Measurements from ENCODE around the gene HYKK. TPM values are rescaled to one million over a fixed set of nuclear protein-coding genes. Genes with fewer than 3 reads are reported as not detected.

Gene HYKK
- total RNA-seq, 1 experiment from 2014 or later: 6.9 TPM

DNA sequence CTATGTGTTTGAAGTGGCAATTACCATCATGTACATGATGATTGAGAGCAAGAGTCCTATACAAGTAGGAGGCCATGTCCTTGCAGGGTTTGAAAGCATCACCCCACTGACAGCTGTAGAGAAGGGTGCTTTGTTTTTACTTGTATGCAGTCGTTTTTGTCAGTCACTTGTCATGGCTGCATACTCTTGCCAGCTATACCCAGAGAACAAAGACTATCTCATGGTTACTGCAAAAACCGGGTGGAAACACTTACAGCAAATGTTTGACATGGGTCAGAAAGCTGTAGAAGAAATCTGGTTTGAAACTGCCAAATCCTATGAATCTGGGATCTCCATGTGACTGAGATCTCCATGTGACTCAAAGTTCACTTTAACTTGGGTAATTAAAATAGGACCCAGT lies 26.0 kb downstream of the HYKK start:
- Histone ChIP-seq H3K27ac (no peak overlapping the region), H3K4me2 (no peak overlapping the region), H3K9me2 (ENCODE audit: insufficient read depth) (no peaks in the 10 kb centered on the region), H3K9me3 (ENCODE audit: insufficient read depth, low read depth) (no peaks in the 10 kb centered on the region), H3K4me3 (no peak overlapping the region), H3K36me3 (ENCODE audit: low read depth) (no peaks in the 10 kb centered on the region), H2AFZ (no peak overlapping the region), H3F3A (ENCODE audit: insufficient read depth, low read depth) (no peaks in the 10 kb centered on the region), H3K4me1 (replicated peaks; ENCODE audit: insufficient read depth) (no peaks in the 10 kb centered on the region), H3K27me3 (ENCODE audit: insufficient read depth, low read depth) (no peaks in the 10 kb centered on the region), H4K20me1 (ENCODE audit: insufficient read depth) (no peaks in the 10 kb centered on the region), H3K79me2 (ENCODE audit: low read depth) (no peaks in the 10 kb centered on the region)
- intact Hi-C loops (cut with micrococcal nuclease; ENCODE audit: unreplicated experiment): no loop called here
- no peak for DNase-seq
- no TSS peak for BruUV-seq (replicated peaks)
- POLR2A ChIA-PET (ENCODE audit: unreplicated experiment): no interaction called here
- TF ChIP-seq, protein P1, sequence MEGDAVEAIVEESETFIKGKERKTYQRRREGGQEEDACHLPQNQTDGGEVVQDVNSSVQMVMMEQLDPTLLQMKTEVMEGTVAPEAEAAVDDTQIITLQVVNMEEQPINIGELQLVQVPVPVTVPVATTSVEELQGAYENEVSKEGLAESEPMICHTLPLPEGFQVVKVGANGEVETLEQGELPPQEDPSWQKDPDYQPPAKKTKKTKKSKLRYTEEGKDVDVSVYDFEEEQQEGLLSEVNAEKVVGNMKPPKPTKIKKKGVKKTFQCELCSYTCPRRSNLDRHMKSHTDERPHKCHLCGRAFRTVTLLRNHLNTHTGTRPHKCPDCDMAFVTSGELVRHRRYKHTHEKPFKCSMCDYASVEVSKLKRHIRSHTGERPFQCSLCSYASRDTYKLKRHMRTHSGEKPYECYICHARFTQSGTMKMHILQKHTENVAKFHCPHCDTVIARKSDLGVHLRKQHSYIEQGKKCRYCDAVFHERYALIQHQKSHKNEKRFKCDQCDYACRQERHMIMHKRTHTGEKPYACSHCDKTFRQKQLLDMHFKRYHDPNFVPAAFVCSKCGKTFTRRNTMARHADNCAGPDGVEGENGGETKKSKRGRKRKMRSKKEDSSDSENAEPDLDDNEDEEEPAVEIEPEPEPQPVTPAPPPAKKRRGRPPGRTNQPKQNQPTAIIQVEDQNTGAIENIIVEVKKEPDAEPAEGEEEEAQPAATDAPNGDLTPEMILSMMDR (conservative IDR thresholded peaks at IDR 0.05): no peak
- no peak for TF ChIP-seq EZH2 (IDR thresholded peaks at IDR 0.05; ENCODE audit: low read depth)
- CTCF ChIA-PET: no interaction called here

DNA sequence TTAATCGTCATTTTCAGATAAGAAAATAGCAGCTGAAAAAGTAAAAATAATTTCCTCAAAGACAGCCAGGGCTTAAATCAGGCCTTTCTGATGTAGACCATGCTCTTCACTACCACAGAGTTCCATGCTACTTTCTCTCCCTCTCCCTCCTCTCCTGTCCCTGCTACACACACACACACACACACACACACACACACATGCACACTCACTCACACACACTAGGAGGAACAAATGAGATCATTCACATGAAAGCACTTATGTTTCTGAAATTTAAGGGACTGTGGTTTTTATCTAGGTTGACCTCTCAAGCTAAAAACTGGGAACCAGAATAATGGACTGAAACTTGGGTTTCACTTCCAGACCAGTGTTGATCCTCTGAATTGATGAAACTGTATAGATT lies 28.8 kb downstream of the HYKK start:
- no TSS peak for BruUV-seq (replicated peaks)

DNA sequence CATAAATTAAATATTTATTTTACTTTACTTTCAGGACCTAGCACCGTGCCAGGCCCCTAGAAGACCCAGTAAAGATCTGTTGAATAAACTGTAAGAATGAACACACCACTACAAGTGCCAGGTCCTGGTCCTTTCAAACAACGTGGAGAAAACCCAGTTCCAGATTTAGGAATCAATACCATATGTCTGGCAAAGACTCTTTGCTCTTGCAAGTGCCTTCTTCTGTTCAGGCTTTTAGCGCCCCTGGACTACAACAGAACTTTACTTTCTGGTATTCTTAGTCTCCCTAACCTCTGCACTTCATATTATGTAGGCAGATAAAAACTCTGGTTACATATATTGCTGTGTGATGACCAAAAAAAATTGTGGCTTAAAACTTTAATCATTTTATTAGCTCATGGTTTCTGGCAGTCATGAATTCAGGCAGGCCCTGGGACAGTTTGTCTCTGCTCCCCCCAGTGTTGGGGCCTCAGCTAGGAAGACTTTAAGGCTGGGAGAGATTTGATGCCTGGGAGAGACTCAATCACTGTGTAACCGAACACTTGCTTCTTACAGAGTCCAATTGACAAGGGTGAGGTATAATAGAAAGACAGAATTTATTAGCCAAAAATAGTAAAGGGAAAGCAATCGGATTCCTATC lies 30.0 kb downstream of the HYKK start:
- BruUV-seq (replicated peaks): no TSS peak
- no peak overlapping the region for H3K27ac ChIP-seq
- TF ChIP-seq, protein P1 (conservative IDR thresholded peaks at IDR 0.05): no peak
- H3K27me3 ChIP-seq (ENCODE audit: insufficient read depth, low read depth): no peaks in the 10 kb centered on the region
- H3K4me2 ChIP-seq: no peak overlapping the region
- CTCF ChIA-PET: no interaction called here
- H3K36me3 ChIP-seq (ENCODE audit: low read depth): peaks cover 6% of the 10 kb centered on the region
- POLR2A ChIA-PET (ENCODE audit: unreplicated experiment): interaction anchor here (0.6 kb wide), 1 partner anchor 120 kb away, joined by 8 read pairs; no protein-coding TSS in a partner anchor
- no peak overlapping the region for H2AFZ ChIP-seq
- no peaks in the 10 kb centered on the region for H3F3A ChIP-seq (ENCODE audit: insufficient read depth, low read depth)
- intact Hi-C loops (cut with micrococcal nuclease; ENCODE audit: unreplicated experiment): no loop called here
- H3K79me2 ChIP-seq (ENCODE audit: low read depth): peaks cover 21% of the 10 kb centered on the region
- no peaks in the 10 kb centered on the region for H3K9me2 ChIP-seq (ENCODE audit: insufficient read depth)
- no peak for DNase-seq
- no peaks in the 10 kb centered on the region for H4K20me1 ChIP-seq (ENCODE audit: insufficient read depth)
- H3K9me3 ChIP-seq (ENCODE audit: insufficient read depth, low read depth): no peaks in the 10 kb centered on the region
- no peak overlapping the region for H3K4me3 ChIP-seq
- H3K4me1 ChIP-seq (replicated peaks; ENCODE audit: insufficient read depth): peaks cover 11% of the 10 kb centered on the region

More for the DNA sequence above, 28.8 kb downstream of the HYKK start:
- H3K36me3 ChIP-seq (ENCODE audit: low read depth): no peaks in the 10 kb centered on the region
- peaks cover 9% of the 10 kb centered on the region for H3K79me2 ChIP-seq (ENCODE audit: low read depth)
- H3K27ac ChIP-seq: no peak overlapping the region
- no peak for TF ChIP-seq EZH2 (IDR thresholded peaks at IDR 0.05; ENCODE audit: low read depth)
- TF ChIP-seq, protein P1 (conservative IDR thresholded peaks at IDR 0.05): no peak
- DNase-seq: no peak
- ChIA-PET CTCF (no interaction called here), POLR2A (ENCODE audit: unreplicated experiment) (no interaction called here)
- no peaks in the 10 kb centered on the region for H4K20me1 ChIP-seq (ENCODE audit: insufficient read depth)
- intact Hi-C loops (cut with micrococcal nuclease; ENCODE audit: unreplicated experiment): no loop called here
- no peaks in the 10 kb centered on the region for H3K27me3 ChIP-seq (ENCODE audit: insufficient read depth, low read depth)
- H3K9me3 ChIP-seq (ENCODE audit: insufficient read depth, low read depth): no peaks in the 10 kb centered on the region
- H3K4me1 ChIP-seq (replicated peaks; ENCODE audit: insufficient read depth): no peaks in the 10 kb centered on the region
- H2AFZ ChIP-seq: no peak overlapping the region
- H3F3A ChIP-seq (ENCODE audit: insufficient read depth, low read depth): no peaks in the 10 kb centered on the region
- no peak overlapping the region for H3K4me3 ChIP-seq
- no peaks in the 10 kb centered on the region for H3K9me2 ChIP-seq (ENCODE audit: insufficient read depth)
- no peak overlapping the region for H3K4me2 ChIP-seq

Data from PC-9 (cell line).